HL-60 (cell line): ENCODE results near the gene LIPJ.

Source experiments
- CTCF ChIP-seq: IDR thresholded peaks from one replicate; pipeline ENCODE4 v1.5.1; 2011; ENCODE audit warnings: low read length, control low read depth, inconsistent platforms; ENCODE audit not compliant: insufficient read depth
- GABPA ChIP-seq: IDR thresholded peaks from 2 replicates; pipeline ENCODE4 v1.6.1; 2012; ENCODE audit warnings: low read depth
- POLR2AphosphoS5 ChIP-seq: IDR thresholded peaks from 2 replicates; pipeline ENCODE4 v1.6.1; 2012; ENCODE audit warnings: low read depth
- REST ChIP-seq: IDR thresholded peaks from 2 replicates; pipeline ENCODE4 v1.6.1; 2012; ENCODE audit warnings: low read depth; ENCODE audit not compliant: insufficient replicate concordance
- SPI1 ChIP-seq: IDR thresholded peaks from 2 replicates; pipeline ENCODE4 v1.6.1; 2012; ENCODE audit warnings: low read depth, mild to moderate bottlenecking, borderline replicate concordance

GRCh38 chr10:88542522-88542921, 44.0 kb upstream of the LIPJ start:
- TF ChIP-seq CTCF (no peak), SPI1 (no peak), POLR2AphosphoS5 (no peak), REST (no peak), GABPA (no peak)
